Mucosa of rectum (tissue), 2 donors: ENCODE results near the gene SH3BGR.

Source experiments
- H3K27ac ChIP-seq, 2 donors: one replicate each; pipeline ENCODE4 v1.7.0; 2013; ENCODE audit warnings: inconsistent platforms in 2 of 2, low read depth in 2 of 2, low read length in 2 of 2
- H3K27me3 ChIP-seq, 2 donors: one replicate each; pipeline ENCODE4 v1.7.0; 2013; ENCODE audit warnings: low read length in 2 of 2; ENCODE audit not compliant: control insufficient read depth in 2 of 2, insufficient read depth in 2 of 2
- H3K36me3 ChIP-seq, 2 donors: one replicate each; pipeline ENCODE4 v1.7.0; 2013; ENCODE audit warnings: low read length in 2 of 2; ENCODE audit not compliant: control insufficient read depth in 2 of 2, insufficient read depth in 2 of 2
- H3K4me1 ChIP-seq, 2 donors: one replicate each; pipeline ENCODE4 v1.7.0; 2013; ENCODE audit warnings: low read length in 2 of 2, mild to moderate bottlenecking in 1 of 2; ENCODE audit not compliant: control insufficient read depth in 2 of 2, insufficient read depth in 2 of 2
- H3K4me3 ChIP-seq, 2 donors: one replicate each; pipeline ENCODE4 v1.7.0; 2013; ENCODE audit warnings: low read length in 2 of 2
- H3K9ac ChIP-seq, 2 donors: one replicate each; pipeline ENCODE4 v1.7.0; 2013; ENCODE audit warnings: low read length in 2 of 2, low read depth in 1 of 2, mild to moderate bottlenecking in 1 of 2
- H3K9me3 ChIP-seq, 2 donors: one replicate each; pipeline ENCODE4 v1.7.0; 2013; ENCODE audit warnings: low read length in 2 of 2; ENCODE audit not compliant: control insufficient read depth in 2 of 2
- donor health status: healthy.
- donor health status: Normal muscosa, but diverticular disease.

The SH3BGR gene

DNA sequence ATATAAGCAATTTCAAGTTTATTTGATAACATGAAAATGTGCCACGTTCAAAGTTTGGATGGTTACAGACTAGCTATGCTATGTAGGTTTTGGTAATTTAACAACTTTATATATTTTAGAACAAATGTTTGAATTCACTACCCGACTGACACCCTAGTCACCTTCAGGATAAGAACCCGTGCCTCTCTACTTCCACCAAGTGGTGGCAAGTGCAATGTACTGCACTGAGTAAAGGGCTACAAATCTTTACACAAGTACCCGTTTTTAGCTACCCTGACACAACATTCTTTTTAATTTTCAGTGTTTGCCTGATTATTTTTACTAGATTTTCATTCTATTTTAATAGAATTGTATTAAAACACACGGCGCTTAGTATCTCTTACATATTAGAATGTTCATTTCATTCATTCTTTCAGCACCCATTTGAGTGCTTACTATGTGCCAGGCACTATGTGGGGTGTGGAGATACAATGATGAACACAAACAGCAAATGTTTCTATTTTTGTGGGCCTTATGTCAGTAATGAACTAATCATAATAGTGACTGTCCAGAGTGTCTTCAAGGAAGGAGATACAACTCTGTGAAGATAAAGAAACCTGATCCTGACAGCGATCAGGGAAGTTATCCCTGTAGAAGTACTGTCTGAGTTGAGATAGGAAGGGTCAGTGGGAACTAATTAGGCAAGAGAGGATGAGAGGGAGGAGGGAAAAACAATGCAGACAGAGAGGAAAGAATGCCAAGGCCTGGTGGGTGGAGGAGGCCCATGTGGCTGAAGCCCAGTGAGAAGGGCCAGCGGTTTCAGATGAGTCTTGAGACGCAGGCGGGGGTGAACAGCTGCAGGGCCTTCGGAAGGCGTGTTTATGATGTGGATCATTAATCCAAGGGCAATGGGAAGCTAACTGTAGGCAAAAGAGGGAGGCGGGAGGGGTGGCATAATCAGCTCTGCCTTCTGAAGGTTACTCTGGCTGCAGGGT lies 10.0 kb upstream of the SH3BGR start:
- peaks cover 5 to 14% of the 10 kb centered on the region in 2 donors for H3K4me1 ChIP-seq
- H3K27ac ChIP-seq = no peak overlapping the region
- no peak overlapping the region for H3K4me3 ChIP-seq
- no peaks in the 10 kb centered on the region for H3K36me3 ChIP-seq
- no peak overlapping the region for H3K9ac ChIP-seq
- H3K9me3 ChIP-seq = no peaks in the 10 kb centered on the region
- peaks cover 0 to 3% of the 10 kb centered on the region in 2 donors for H3K27me3 ChIP-seq

DNA sequence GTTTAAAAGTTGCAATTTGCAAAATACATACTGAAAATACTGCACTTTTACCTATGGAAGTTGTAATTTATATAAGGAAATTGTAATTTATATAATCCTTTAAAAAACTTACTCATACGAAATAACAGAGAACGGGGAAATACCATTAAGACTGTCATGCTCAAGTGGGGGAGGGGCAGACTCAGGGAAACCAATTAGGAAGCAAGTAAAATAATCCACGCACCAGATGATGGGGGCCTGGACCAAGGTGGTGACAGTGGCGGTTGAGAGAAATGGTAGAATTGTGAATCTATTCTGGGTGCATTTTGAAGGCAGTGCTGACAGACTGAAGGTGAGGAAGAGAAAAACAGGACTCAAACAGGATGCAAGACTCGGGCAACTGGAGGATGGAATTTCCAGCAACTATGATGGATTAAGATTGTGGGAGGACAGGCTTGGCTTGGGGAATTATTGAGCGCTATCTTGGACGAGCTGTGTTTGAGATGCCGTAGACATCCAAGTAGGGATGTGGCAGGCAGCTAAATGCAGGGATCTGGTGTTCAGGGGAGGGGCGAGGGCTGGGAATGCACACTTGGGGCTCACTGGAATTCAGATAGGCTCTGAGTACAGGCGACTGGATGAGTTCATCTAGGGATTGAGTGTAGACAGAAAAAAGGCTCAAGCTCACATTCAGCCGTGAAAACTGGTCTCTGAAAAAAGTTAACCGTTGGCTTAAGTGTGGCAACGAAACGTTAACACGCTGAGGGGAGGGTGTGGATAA lies 7.2 kb upstream of the SH3BGR start:
- Histone ChIP-seq H3K36me3 (no peaks in the 10 kb centered on the region), H3K27ac (peak overlapping the region in 1 of 2 donors; percentile 91), H3K27me3 (peaks cover 0 to 3% of the 10 kb centered on the region in 2 donors), H3K4me1 (peaks cover 5 to 14% of the 10 kb centered on the region in 2 donors), H3K9ac (peak overlapping the region; percentile 66 to 96), H3K9me3 (no peaks in the 10 kb centered on the region), H3K4me3 (peak overlapping the region; percentile 84 to 92)

- Histone ChIP-seq H3K4me3 (peak within 1 kb of the TSS; percentile 84 to 92), H3K9ac (peak within 1 kb of the TSS; percentile 94 to 96), H3K36me3 (no peaks in the 10 kb centered on the region), H3K9me3 (no peaks in the 10 kb centered on the region), H3K4me1 (peaks cover 5 to 14% of the 10 kb centered on the region in 2 donors), H3K27ac (peak within 1 kb of the TSS; percentile 91 to 94), H3K27me3 (no peaks in the 10 kb centered on the region)
These were observed 6.2 kb upstream of the SH3BGR start, which contains the start of gene LCA5L for GRCh38 chr21:39445321-39446269. TSS of gene LCA5L (minus strand) at chr21:39445778. CDS start at chr21:39428493, 17,285 bp downstream.

- Histone ChIP-seq H3K4me3 (no peak overlapping the region), H3K27me3 (no peaks in the 10 kb centered on the region), H3K9ac (no peak overlapping the region), H3K27ac (no peak overlapping the region), H3K4me1 (peaks cover 5 to 14% of the 10 kb centered on the region in 2 donors), H3K9me3 (no peaks in the 10 kb centered on the region), H3K36me3 (no peaks in the 10 kb centered on the region)
These were observed 4.5 kb upstream of the SH3BGR start for GRCh38 chr21:39447264-39447663.

DNA sequence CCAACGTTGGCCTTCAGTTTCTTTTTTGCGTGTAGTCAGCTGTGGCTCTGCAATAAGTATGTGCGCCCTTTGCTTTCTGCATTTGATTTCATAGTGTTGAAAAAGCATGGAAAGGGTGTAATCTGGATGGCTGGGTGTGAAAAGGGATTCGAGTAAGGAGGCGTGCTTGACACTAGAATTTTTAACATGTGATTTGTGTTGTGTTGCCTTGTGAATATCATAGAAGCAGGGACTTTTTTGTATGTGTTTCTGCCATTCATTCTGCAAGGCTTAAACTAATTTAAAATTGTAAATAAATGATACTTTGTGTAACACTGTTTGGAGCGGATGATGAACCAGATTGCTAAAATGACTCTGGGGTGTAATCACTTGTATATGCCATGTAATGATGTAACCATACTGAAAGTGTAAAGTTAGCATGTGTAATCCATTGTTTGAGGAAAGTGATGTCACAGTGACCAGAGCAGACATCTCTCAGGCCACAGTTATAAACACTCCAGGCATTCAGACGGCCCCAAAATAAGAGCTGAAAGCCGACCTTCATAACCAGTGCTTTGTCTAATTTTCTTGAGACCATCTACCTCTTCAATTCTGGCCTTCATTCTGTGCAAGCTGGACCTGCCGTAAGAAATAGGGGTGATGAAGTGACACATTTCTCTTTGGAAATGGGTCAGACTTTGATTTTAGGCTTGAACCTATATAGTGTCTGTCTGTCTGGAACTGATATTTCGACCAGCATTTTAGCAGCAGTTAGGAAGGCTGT lies 618 bp downstream of the SH3BGR start:
- no peak overlapping the region for H3K4me3 ChIP-seq
- H3K36me3 ChIP-seq = no peaks in the 10 kb centered on the region
- H3K4me1 ChIP-seq = no peaks in the 10 kb centered on the region
- H3K9ac ChIP-seq = no peak overlapping the region
- no peaks in the 10 kb centered on the region for H3K9me3 ChIP-seq
- no peaks in the 10 kb centered on the region for H3K27me3 ChIP-seq
- peak overlapping the region in 1 of 2 donors; percentile 48 for H3K27ac ChIP-seq

DNA sequence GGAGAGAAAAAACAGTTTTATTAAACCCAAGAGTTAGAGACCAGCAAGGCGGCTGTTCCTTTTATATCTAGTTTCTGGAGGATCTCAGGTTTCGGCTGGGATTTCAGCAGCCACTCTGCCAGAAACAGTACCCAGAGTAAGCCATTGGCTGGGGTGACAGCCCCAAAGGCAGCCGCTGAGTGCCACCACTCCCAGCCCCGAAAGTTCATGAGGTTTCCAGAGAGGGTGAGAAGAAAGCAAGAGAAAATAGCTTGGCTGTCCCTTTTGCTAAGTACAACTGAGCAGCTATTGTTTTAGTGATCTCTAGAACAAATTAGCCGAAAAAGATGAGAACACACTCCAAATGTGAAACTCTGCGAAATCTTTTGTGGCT lies 1.2 kb downstream of the SH3BGR start:
- H3K4me3 ChIP-seq = no peak overlapping the region
- no peak overlapping the region for H3K9ac ChIP-seq

DNA sequence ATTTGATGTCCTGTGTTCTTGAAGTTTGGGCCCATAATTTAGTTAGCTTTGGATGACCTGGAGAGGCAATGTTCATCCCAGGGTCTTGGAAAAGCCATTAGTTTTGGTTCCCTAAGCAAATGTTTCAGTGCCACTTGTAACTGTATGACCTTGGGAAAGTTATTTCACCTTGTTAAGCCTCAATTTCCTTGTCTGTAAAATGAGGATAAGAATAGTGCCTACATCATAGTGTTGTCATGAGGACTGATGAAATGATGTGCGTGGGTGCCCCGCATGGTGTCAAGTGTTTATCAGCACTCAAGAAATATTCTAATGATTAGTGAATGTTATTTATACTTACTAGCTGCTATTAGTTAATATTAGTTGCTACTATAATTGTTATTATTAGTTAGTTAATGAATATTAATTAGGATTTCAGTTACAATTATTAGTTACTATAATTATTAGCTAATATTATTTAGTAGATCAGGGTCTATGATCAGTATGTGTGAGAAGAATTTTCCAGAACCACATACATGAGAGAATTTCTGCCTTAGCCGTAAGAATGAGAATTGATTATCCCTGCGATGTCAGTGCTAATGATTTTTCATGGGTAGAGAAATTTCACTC lies 1.9 kb downstream of the SH3BGR start:
- no peak overlapping the region for H3K27ac ChIP-seq
- no peaks in the 10 kb centered on the region for H3K9me3 ChIP-seq
- no peaks in the 10 kb centered on the region for H3K36me3 ChIP-seq
- no peaks in the 10 kb centered on the region for H3K27me3 ChIP-seq
- H3K4me3 ChIP-seq = no peak overlapping the region
- no peak overlapping the region for H3K9ac ChIP-seq
- no peaks in the 10 kb centered on the region for H3K4me1 ChIP-seq

More for the DNA sequence above, 1.2 kb downstream of the SH3BGR start:
- no peak overlapping the region for H3K27ac ChIP-seq
- H3K4me1 ChIP-seq = no peaks in the 10 kb centered on the region
- H3K36me3 ChIP-seq = no peaks in the 10 kb centered on the region
- no peaks in the 10 kb centered on the region for H3K27me3 ChIP-seq
- no peaks in the 10 kb centered on the region for H3K9me3 ChIP-seq

- Histone ChIP-seq H3K9me3 (no peaks in the 10 kb centered on the region), H3K4me3 (no peak overlapping the region), H3K4me1 (no peaks in the 10 kb centered on the region), H3K9ac (no peak overlapping the region), H3K27me3 (no peaks in the 10 kb centered on the region), H3K27ac (no peak overlapping the region), H3K36me3 (no peaks in the 10 kb centered on the region)
These were observed 3.3 kb downstream of the SH3BGR start for GRCh38 chr21:39454949-39455668.
